ENCODE measurements around the gene FGF23. TPM values are rescaled to one million over a fixed set of nuclear protein-coding genes. Genes with fewer than 3 reads are reported as not detected.

FGF23 gene
- total RNA-seq, 1 donor from 2014 or later: not detected

DNA sequence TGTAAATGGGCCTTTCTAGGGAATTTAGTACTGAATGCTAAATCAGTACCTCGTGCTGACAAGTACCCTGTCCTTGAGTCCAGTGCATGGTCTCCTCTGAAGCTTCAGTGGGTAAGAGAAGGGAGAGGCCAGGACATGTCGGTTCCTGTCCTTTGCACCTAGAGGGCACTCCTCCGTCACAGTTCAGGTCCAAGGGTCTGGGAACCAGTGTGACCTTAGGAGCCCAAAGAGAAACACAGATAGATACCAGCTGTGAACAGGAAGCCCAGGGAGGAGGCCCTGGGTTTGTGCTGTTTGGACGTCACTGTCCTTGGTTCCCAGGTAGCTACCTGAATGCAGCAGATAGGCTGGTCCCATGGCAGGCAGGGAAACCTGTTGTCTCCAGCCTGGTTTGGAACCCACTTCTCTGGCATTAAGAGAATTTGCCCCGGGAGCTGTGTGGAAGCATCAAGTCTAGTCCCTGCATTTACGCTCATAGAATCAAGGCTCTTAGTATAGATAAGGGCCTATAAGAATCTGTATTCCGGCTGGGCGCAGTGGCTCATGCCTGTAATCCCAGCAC is 3.9 kb upstream of the FGF23 start:
- no peak for DNase-seq (ENCODE audit: low read depth in 2 of 2)

DNA sequence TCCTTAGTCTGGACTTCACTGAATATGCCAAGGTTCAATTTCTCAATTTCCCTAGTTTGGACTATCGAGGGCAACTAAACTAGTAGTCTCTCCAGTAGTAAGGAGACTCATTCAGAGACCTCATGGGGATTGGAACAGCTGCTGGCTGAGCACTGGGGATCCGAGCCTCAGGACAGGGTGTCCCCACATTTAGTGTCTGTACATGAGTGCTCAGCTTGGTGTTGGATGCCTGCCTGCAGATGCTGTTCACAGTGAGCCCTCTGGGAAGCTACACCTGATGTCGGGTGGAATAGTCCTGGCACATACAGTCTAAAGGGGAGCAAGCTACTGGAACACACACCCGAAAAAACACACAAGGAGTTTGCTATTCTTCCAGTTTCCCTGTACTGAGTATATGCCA is 820 bp upstream of the FGF23 start:
- no peak for DNase-seq (ENCODE audit: low read depth in 2 of 2)

DNA sequence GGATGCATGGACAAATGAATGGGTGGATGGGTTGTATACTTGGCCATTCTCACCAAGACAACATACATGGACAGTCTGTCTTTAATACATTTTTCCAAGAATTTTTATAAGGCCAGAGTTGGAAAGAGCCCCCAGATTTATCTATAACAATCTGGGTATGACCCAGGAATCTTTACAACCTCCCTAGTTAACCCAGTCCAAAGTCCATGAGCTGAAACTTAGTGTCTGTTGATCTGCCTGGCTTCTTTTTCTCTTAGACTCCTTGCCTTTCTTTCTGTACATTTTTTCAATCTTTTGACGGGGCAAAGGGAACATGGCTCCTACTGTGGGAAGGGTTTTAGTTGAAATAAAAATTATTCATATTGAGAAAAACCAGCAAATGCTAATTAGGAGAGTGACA is 740 bp downstream of the FGF23 start:
- DNase-seq (ENCODE audit: low read depth in 2 of 2): no peak

DNA sequence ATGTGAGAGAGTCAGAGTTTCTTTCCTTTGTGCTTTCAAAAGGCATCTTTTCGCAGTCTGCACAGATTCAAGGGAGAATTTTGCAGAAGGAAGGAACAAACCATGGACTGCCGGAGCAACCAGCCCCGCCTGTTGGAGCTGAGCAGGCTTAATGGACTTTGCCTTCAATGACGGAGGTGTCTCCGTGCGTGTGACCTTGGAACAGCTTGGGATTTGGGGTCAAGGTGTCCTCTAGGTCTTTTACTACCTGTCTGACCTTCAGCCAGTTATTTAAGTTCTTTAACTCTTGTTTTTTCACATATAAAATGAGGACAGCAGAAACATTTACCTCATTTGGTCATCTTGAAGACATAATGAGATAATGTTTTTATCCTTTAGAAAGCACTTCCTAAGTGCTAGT is 4.1 kb downstream of the FGF23 start:
- DNase-seq (ENCODE audit: low read depth in 2 of 2): no peak

DNA sequence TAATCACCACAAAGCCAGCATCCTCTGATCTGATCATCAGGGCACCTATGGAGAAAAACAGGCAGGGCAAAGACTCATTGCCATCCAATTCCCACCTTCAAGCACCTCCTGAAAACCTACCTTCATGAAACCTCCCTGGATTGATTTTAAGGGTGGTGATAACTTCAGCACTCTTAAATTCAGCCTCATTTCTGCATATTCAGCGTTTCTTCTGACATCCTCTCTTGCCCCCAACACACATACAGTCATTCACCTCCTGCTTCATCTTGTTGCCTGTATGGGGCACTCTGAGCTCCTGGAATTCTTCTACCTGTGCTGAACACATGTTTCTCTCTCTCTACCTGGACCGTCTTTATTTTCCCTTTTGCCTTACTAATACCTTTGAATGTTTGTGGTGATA is 6.9 kb downstream of the FGF23 start:
- DNase-seq (ENCODE audit: low read depth in 2 of 2): no peak

DNA sequence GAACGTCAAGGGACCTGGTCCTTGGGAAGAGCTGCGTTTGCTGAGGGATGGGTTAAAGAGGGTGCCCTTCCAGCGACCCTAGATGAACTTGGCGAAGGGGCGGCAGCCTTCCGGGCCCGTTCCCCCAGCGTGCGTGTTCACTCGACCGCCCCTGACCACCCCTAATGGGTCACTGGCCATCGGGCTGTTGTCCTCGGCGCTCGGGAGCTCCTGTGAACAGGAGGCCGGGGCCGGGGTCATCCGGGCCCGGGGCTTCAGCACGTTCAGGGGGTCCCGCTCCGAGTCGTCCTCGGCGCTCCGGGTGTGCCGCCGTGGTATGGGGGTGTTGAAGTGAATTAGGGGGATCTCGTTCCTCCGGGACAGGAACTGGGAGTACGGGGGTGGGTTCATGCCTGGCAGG is 9.2 kb downstream of the FGF23 start:
- DNase-seq (ENCODE audit: low read depth in 2 of 2): no peak

DNA sequence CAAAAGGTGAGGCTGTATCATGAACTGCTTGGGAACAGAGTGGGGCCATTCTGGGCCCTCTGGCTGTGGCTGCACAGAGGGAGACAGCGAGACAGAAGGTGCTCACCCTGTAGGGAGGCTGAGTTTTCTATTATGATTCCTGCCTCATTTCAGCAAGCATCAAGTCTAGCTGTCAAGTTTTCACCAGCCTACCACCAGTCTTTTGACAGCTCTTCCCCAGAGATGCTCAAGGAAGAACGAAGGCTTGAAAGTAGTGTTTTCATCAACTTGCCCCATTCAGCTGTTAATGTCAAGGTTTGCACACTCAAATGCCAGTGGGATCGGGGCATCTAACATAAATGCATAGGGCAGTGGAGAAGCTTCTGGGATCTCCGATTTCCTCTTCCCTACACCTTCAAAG is 10.0 kb downstream of the FGF23 start:
- no peak for DNase-seq (ENCODE audit: low read depth in 2 of 2)

DNA sequence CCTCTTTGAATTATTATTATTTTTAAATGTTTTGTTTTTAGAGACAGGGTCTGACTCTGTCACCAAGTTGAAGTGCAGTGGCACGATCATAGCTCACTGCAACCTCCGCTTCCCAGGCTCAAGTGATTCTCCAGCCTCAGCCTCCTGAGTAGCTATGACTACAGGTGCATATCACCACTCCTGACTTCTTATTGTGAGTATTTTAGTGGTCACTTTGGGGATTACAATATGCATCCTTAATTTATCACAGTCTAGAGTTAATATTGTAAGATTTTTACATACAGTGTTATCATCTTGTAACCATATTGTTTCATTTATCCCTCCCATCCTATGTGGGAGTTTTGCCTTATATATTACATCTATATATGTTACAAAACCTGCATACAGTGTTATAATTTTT is 13.4 kb downstream of the FGF23 start:
- DNase-seq (ENCODE audit: low read depth in 2 of 2): no peak

DNA sequence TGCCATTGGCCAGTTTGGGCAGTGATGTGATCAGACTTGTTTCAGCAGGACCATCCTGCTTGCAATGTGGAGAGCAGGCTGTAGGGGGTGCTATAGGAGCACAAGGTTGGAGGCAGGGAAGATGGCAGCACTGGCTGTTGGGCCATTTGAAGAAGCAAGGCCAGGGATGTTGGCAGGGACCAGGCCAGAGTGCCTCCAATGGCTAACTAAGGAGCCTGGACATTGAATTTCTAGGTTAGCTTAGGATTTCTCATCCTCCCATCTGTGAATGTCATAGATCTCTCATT is 23.5 kb downstream of the FGF23 start:
- DNase-seq (ENCODE audit: low read depth in 2 of 2): peak in 1 of 2 donors; percentile 21

DNA sequence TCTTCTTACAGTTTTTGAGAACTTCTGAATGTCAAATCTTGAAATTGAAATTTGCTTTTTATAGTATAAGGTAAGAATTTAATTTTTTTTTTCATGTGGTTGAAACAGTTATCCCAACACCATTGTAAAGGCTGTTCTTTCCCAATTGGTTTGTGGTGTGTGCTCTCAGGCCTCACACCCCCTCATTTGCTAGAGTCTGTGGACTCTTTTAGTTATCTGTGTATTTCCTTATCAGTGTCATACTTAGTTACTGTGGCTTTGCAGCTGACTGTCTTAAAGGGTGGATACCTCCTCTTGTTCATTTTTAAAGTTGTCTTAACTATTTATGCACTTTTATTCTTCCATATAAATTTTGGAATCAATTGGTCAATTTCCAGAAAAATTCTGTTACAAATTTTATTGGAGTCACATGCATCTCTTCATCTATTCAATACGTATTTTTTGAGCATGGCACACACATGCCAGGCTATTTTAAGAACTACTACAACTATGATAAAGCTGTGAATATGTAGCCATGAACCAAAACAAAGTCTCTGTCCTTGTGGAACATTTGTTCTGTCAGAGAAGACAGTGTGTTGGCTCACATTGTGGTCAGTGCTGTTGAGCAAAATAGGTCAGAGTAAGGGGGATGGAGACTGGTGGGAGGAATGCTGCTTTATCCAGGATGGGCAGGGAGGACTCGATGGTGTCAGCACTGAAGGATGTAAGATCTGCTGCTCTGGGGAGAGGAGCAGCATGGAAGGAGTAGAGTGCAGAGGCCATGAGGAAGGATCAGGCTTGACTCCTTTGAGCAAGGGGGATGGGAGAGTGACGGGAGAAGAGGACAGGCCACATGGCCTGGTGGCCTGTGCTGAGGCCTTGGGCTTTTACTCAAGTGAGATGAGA is 24.1 kb downstream of the FGF23 start:
- DNase-seq (ENCODE audit: low read depth in 2 of 2): no peak

DNA sequence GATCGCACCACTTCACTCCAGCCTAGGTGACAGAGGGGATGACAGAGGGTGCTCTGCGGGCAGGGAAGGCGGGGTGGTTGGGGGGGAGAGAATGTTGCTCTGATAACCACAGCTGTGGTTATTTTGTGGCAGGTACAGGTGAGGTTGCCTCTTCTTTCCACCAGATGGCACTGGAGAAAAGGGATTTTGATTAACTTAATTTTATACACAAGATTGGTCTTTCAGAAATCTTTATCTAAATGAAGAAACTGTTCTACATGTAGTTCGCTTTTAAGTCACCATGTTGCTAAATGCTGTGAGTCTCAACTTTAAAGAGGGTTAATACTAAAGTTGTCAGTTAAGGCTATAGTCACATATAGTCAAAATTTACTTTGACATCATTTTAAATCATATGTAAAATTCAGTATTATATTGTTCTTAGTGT is 25.7 kb downstream of the FGF23 start:
- peak in 1 of 2 donors; percentile 17 for DNase-seq (ENCODE audit: low read depth in 2 of 2)

DNA sequence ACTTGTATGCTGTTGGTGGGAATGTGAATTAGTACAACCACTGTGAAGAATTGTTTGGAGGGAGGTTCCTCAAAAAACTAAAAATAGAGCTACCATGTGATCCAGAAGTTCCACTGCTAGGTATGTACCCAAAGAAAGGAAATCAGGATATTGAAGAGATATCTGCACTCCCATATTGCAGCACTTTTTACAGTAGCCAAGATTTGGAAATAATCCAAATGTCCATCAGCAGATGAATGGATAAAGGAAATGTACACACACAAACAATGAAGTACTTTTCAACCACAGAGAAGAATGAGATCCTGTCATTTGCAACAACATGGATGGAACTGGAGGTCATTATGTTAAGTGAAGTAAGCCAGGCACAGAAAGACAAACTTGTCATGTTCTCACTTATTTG is 32.6 kb downstream of the FGF23 start:
- peak; percentile 71 to 82 for DNase-seq (ENCODE audit: low read depth in 2 of 2)

DNA sequence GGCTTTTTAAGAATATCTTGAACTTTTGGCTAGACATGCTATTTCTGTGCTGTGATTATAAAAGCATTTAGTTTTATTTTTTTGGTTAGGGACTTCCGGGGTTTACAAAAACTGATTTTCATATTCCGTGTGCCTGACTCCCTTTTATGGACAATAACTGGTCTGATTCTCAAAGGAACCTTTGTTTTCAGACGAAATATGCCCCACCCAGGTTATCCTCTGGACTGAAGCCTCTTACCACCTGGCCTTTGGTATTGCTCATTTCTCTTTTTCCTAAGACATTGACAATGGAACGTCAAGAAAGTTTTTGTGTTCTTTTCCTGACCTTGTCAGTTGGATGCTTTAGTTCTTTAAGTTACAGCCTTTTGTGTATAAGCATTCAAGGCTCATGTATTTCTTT is 47.7 kb downstream of the FGF23 start:
- DNase-seq (ENCODE audit: low read depth in 2 of 2): no peak

DNA sequence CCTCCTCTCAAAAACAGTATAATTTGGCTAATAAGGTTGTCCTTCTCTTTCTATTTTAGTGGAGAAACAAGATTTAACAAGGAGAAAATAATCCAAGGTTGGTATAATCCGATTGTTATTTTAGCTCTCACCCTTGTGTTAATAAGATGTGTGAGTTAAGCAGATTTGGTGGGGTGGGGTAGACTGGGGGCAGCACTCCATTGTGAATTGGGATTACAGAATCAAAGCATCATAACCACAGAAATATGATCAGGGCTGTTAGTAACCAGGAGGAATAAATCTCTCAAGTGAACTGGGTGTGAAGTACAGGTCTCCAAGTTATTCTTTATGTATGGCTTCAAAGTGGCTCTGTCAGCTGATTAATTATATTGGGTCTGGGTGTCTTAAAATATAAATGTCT is 48.3 kb downstream of the FGF23 start:
- no peak for DNase-seq (ENCODE audit: low read depth in 2 of 2)

DNA sequence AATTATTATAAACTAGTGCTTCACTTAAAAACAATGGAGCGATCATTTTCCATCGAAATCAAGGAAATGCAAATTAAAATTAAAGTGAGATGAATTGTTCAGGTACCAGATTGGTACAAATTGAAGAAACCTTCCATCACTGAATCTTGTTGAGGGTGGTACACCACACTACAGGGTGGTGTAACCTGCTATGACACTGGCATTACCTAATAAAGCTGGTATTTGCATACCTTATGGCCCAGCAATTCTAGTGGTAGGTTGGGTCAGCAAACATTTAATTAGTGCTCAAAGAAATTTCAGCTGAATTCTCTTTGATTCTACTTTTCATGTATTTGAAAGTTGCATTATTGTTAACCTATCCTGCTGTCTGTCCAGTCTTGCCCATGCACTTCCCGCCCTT is 49.3 kb downstream of the FGF23 start:
- DNase-seq (ENCODE audit: low read depth in 2 of 2): no peak

DNA sequence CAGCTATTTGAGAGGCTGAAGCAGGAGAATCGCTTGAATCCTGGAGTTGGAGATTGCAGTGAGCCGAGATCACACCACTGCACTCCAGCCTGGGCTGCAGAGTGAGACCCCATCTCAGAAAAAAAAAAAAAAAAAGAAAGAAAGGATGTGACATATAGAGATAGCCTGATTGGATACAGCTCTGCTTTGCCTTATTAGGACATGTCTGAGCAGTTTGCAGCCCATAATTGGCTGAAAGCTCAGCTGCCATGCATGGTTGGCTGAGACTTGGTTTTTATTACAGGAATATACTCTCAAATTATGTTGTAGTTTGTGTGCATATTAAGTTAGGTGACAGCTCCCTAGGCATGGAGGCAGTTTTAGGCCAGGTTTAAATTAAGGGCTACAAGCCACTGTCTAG is 52.2 kb downstream of the FGF23 start:
- DNase-seq (ENCODE audit: low read depth in 2 of 2): no peak

DNA sequence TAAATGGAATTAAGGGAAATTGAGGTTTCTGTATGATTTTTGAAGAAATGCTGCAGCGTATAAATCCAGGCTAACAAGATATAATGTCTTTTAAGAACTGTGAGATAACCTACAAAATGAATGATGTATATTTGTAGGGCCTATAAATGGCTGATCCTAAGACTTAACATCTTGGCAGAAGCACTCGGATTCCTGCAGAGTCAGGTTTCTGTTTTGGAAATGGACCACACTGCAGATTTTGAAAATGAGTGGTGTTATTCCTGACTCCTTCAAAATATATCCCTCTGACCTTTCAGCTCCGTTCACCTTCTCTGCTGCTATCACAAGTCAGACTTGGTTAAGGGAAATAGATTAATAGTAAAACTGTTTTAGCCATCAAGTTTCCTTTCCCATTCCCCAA is 53.5 kb downstream of the FGF23 start:
- no peak for DNase-seq (ENCODE audit: low read depth in 2 of 2)

DNA sequence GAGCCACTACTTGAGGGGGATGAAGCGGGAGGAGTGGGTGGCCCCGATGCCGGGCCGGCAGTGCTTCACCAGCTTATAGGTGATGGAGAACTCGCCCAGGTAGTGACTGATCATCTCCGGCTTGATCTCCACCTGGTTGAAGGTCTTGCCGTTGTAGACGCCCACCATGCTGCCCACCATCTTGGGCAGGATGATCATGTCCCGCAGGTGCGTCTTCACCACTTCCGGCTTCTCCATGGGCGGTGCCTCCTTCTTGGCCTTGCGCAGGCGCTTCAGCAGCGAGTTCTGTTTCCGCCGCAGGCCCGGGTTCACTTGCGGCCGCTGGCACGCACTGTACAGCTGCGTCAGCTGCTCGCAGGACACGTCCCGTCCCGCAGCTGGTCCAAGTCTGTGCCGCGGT is 55.1 kb downstream of the FGF23 start:
- no peak for DNase-seq (ENCODE audit: low read depth in 2 of 2)

DNA sequence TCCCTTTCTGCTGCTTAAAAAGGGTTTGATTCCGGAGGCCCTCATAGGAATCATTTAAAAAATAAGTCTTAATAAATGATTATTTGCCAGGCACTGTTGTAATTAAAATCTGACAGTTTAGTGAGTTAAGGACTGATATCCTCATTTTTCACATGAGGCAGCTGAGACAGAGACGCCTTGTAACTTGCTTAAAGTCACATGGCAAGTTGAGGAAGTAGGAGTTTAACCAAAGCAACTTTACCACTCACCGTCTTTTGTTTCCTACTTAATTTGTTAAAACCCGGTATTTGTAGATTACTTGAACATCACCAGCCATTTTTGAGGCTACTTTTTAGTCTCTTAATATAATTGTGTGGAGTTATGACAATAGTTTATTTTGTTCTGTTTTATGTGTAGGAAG is 56.1 kb downstream of the FGF23 start:
- DNase-seq (ENCODE audit: low read depth in 2 of 2): no peak

DNA sequence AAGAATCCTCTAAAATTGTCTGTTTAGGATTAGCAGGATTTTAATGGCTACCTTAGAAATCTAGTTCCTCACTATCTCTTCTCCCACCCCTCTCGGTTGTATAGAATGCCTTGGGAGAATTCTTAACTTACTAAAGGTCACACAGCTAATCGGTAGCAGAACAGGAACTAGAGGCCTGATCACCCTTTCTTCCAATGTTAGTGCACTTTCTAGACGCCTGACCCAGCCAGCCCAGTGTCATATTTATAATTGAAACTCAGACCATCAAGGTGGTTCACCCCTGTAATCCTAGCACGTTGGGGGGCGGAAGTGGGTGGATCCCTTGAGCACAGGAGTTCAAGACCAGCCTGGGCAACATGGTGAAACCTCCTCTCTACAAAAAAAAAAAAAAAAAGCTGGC is 56.8 kb downstream of the FGF23 start:
- DNase-seq (ENCODE audit: low read depth in 2 of 2): no peak

DNA sequence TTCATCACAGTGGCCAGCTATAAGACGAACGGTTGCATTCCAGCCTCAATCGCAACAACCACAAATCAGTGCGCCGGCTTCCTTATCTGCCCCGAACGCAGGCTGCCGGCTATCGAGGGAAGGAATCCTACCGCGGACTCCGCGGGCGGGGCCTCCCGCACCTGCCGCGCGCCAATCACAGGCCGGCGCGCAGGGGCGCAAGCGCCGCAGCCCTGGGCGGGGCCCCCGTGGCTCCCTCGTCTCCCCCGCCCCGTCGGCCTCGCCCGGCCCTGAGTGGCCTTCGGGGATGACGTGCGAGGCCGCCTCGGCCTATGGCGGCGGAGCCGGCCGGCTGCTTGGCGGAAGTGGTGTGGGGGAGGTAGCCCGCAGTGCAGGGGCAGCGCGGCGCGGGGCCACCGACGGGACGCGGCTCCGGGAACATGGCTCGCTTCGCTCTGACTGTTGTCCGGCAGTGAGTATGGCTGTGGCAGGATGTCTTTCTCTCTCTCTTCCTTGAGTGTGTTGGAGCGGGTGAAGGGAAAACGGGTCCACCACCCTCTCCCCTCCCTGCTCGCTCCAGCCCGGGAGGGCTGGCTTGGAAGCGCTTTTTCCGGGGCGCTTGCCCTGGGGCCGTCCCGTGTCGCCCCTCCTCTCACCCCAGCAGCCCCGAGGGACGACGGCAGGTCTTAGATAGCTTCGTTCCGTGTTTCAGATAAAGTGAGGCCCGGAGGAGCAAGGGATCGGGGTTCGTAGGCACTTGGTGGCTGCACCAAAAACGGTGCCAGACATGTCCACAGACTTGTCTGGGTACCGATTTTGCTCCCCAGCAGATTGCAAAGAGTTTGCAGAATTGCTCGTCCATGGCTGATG is 58.4 kb downstream of the FGF23 start, which contains the start of gene TIGAR:
Gene TIGAR, plus strand, starts transcription at position 361 of the 849 bp plus-strand sequence. Its CDS starts 59 bp downstream, at position 420.
- DNase-seq (ENCODE audit: low read depth in 2 of 2): peak; percentile 84 to 96

DNA sequence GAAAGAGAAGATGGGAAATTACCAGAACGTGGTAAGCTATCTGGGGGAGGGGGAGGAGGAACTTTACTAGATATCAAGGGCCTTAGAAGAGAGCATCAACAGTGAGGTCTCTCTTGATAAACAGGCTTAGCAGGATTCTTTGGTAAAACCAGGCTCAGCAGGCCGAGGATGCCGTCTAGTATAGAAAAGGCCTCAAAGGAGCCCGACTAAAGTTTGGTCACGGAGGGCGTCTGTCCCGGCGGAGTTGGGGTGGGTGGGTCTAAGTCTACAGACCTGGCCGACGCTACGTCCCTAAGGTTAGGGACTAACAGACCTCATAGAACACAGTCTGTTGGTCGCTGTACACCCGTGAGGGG is 59.0 kb downstream of the FGF23 start:
- no peak for DNase-seq (ENCODE audit: low read depth in 2 of 2)

Data from dermis microvascular lymphatic vessel endothelial cell (primary cell).